K562 (cell line): ENCODE data around the gene PACRG.

ENCODE experiments used
- CREB1 ChIP-seq, 2 experiments: sonication (generic) in 1 of 2; formaldehyde crosslinking in 1 of 2; IDR thresholded peaks; 2 replicates each; pipeline versions ENCODE4 v1.6.1 to v1.8.0; 2012 to 2022; ENCODE audit warnings: inconsistent platforms in 1 of 2, mild to moderate bottlenecking in 1 of 2, missing genetic modification reagents in 1 of 2, moderate library complexity in 1 of 2
- EZH2 ChIP-seq: IDR thresholded peaks from 2 replicates; pipeline ENCODE4 v1.6.1; 2012; ENCODE audit warnings: low read depth, mild to moderate bottlenecking, inconsistent platforms, low read length, borderline replicate concordance
- GATAD2A ChIP-seq: fragments of 450-650 bp; IDR thresholded peaks from 2 replicates; pipeline ENCODE4 v1.6.1; 2017
- HMG20A ChIP-seq: fragments of 450-650 bp; formaldehyde crosslinking; conservative IDR thresholded peaks from 2 replicates; pipeline ENCODE4 v1.4.0; 2020; ENCODE audit warnings: mild to moderate bottlenecking, mixed read lengths
- JUND ChIP-seq, 2 experiments: IDR thresholded peaks; 2 replicates in 1 of 2; 3 replicates in 1 of 2; pipeline ENCODE4 v1.6.1; 2011; ENCODE audit warnings: borderline replicate concordance in 2 of 2, low read depth in 2 of 2, low read length in 2 of 2, improper control_type of control experiment in 1 of 2, missing biosample characterization in 1 of 2, missing genetic modification characterization in 1 of 2, missing genetic modification reagents in 1 of 2
- NFYB ChIP-seq: IDR thresholded peaks from 2 replicates; pipeline ENCODE4 v1.6.1; 2011; ENCODE audit warnings: mild to moderate bottlenecking, moderate library complexity; ENCODE audit not compliant: insufficient read length; ENCODE audit errors: extremely low read depth
- POLR2A ChIP-seq: fragments of 450-650 bp; conservative IDR thresholded peaks from 2 replicates; pipeline ENCODE4 v1.6.1; 2016
- POLR2AphosphoS2 ChIP-seq: IDR thresholded peaks from 2 replicates; pipeline ENCODE4 v1.6.1; 2012; ENCODE audit warnings: low read length, improper control_type of control experiment
- ZNF311 ChIP-seq: fragments of 250-450 bp; sonication (Bioruptor Pico); IDR thresholded peaks from 2 replicates; pipeline ENCODE4 v1.4.0; 2020; ENCODE audit warnings: mild to moderate bottlenecking, moderate library complexity
- TF ChIP-seq, protein P1 (sequence below): sonication (generic); formaldehyde crosslinking; IDR thresholded peaks from 2 replicates; pipeline ENCODE4 v1.8.1; 2022; ENCODE audit warnings: missing genetic modification reagents
- TF ChIP-seq, protein P2 (sequence below), 2 experiments: fragments of 450-650 bp; IDR thresholded peaks; 2 replicates each; pipeline ENCODE4 v1.6.1; 2016; ENCODE audit warnings: mild to moderate bottlenecking in 2 of 2, borderline replicate concordance in 1 of 2, low read depth in 1 of 2, moderate library complexity in 1 of 2
- TF ChIP-seq, protein P3 (sequence below), 3 experiments: IDR thresholded peaks in 2 of 3; conservative IDR thresholded peaks in 1 of 3; 2 replicates each; pipeline ENCODE4 v1.5.1; 2011 to 2012; ENCODE audit warnings: low read length in 3 of 3, mild to moderate bottlenecking in 3 of 3, control low read depth in 2 of 3, improper control_type of control experiment in 1 of 3, inconsistent platforms in 1 of 3, low read depth in 1 of 3, mixed read lengths in 1 of 3, moderate library complexity in 1 of 3; ENCODE audit not compliant: insufficient read depth in 2 of 3
- TF ChIP-seq, protein P4 (sequence below): sonication (generic); formaldehyde crosslinking; IDR thresholded peaks from 2 replicates; pipeline ENCODE4 v1.5.0; 2020; ENCODE audit warnings: missing genetic modification reagents

DNA sequence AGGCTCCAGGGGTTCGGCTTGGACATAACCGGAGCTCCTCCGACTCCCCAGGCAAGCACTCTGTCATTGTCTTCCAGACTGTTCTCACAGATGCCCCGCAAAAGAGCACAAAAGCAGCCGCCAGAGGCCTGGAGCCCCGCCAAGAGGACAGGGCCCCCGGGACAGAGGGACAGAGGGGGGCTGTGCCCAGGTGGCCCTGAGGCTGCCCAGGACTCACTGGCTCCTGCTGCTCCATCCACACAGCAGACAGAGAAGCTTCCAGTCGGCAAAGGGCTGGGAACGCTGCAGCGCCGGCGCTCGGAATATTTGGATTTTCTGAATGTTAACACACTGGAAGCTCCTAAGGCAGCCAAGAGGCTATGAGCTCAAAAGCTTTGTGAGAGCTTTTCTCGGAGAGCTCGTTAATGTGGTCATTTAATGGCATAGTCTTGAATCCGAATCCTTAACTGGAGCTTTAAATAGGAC is 618.8 kb downstream of the PACRG start:
- TF ChIP-seq, protein P1, sequence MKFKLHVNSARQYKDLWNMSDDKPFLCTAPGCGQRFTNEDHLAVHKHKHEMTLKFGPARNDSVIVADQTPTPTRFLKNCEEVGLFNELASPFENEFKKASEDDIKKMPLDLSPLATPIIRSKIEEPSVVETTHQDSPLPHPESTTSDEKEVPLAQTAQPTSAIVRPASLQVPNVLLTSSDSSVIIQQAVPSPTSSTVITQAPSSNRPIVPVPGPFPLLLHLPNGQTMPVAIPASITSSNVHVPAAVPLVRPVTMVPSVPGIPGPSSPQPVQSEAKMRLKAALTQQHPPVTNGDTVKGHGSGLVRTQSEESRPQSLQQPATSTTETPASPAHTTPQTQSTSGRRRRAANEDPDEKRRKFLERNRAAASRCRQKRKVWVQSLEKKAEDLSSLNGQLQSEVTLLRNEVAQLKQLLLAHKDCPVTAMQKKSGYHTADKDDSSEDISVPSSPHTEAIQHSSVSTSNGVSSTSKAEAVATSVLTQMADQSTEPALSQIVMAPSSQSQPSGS: no peak
- TF ChIP-seq, protein P2, sequence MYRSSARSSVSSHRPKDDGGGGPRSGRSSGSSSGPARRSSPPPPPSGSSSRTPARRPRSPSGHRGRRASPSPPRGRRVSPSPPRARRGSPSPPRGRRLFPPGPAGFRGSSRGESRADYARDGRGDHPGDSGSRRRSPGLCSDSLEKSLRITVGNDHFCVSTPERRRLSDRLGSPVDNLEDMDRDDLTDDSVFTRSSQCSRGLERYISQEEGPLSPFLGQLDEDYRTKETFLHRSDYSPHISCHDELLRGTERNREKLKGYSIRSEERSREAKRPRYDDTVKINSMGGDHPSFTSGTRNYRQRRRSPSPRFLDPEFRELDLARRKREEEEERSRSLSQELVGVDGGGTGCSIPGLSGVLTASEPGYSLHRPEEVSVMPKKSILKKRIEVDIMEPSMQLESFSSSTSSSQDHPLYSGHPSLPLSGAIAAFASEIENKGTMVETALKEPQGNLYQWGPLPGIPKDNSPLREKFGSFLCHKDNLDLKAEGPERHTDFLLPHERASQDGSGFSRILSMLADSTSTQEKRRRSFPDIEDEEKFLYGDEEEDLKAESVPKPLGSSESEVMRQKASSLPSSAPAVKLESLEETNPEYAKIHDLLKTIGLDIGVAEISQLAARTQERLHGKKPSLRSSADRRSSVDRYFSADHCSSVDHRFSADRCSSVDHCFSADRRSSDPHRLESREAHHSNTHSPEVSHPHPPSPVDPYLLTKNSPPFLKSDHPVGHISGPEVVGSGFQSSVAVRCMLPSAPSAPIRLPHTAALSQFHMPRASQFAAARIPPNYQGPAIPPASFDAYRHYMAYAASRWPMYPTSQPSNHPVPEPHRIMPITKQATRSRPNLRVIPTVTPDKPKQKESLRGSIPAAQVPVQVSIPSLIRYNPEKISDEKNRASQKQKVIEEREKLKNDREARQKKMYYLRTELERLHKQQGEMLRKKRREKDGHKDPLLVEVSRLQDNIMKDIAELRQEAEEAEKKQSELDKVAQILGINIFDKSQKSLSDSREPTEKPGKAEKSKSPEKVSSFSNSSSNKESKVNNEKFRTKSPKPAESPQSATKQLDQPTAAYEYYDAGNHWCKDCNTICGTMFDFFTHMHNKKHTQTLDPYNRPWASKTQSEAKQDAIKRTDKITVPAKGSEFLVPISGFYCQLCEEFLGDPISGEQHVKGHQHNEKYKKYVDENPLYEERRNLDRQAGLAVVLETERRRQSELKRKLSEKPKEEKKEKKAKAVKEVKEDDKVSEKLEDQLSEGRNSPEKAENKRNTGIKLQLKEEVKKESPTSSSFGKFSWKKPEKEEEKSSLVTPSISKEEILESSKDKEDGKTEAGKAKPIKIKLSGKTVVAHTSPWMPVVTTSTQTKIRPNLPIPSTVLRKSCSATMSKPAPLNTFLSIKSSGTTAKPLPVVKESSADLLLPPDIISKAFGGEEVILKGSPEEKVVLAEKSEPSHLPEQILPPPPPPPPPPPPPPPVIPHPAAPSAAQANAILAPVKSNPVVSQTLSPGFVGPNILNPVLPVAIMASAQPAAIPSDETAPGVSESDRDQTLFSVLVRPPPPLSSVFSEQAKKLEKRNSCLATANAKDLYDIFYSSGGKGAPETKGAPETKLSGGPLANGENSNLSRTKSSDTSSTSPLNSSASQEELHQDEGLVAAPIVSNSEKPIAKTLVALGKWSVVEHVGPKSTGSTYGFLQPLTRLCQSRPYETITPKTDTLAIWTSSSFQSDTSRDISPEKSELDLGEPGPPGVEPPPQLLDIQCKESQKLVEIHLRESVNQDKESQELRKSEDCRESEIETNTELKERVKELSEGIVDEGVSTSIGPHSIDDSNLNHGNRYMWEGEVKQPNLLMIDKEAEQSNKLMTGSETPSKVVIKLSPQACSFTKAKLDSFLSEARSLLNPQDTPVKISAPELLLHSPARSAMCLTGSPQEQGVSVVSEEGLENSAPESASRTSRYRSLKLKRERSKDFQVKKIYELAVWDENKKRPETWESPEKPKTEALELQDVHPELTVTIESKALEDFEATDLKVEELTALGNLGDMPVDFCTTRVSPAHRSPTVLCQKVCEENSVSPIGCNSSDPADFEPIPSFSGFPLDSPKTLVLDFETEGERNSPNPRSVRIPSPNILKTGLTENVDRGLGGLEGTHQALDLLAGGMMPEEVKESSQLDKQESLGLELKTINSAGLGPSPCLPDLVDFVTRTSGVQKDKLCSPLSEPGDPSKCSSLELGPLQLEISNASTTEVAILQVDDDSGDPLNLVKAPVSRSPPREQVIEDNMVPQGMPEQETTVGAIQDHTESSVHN (IDR thresholded peaks at IDR 0.05; ENCODE audit: borderline replicate concordance in 1 of 2, low read depth in 1 of 2): no peak
- TF ChIP-seq HMG20A (CRISPR knock-in tag): no peak
- no peak for TF ChIP-seq NFYB
- TF ChIP-seq, protein P3, sequence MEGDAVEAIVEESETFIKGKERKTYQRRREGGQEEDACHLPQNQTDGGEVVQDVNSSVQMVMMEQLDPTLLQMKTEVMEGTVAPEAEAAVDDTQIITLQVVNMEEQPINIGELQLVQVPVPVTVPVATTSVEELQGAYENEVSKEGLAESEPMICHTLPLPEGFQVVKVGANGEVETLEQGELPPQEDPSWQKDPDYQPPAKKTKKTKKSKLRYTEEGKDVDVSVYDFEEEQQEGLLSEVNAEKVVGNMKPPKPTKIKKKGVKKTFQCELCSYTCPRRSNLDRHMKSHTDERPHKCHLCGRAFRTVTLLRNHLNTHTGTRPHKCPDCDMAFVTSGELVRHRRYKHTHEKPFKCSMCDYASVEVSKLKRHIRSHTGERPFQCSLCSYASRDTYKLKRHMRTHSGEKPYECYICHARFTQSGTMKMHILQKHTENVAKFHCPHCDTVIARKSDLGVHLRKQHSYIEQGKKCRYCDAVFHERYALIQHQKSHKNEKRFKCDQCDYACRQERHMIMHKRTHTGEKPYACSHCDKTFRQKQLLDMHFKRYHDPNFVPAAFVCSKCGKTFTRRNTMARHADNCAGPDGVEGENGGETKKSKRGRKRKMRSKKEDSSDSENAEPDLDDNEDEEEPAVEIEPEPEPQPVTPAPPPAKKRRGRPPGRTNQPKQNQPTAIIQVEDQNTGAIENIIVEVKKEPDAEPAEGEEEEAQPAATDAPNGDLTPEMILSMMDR (IDR thresholded peaks at IDR 0.05 in 2 of 3, conservative IDR thresholded peaks at IDR 0.05 in 1 of 3; ENCODE audit: insufficient read depth in 2 of 3, low read depth in 1 of 3, low read length in 3 of 3): no peak
- TF ChIP-seq POLR2A: no peak
- TF ChIP-seq, protein P4, sequence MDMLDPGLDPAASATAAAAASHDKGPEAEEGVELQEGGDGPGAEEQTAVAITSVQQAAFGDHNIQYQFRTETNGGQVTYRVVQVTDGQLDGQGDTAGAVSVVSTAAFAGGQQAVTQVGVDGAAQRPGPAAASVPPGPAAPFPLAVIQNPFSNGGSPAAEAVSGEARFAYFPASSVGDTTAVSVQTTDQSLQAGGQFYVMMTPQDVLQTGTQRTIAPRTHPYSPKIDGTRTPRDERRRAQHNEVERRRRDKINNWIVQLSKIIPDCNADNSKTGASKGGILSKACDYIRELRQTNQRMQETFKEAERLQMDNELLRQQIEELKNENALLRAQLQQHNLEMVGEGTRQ (CRISPR knock-in tag): no peak
- no peak for TF ChIP-seq GATAD2A
- no peak for TF ChIP-seq JUND (IDR thresholded peaks at IDR 0.05; ENCODE audit: borderline replicate concordance, low read depth, low read length)
- no peak for TF ChIP-seq JUND (tag; IDR thresholded peaks at IDR 0.05; ENCODE audit: borderline replicate concordance, low read depth, low read length)
- TF ChIP-seq EZH2: no peak
- TF ChIP-seq CREB1 (IDR thresholded peaks at IDR 0.05): no peak
- no peak for TF ChIP-seq CREB1 (CRISPR knock-in tag; IDR thresholded peaks at IDR 0.05)
- no peak for TF ChIP-seq POLR2AphosphoS2
- no peak for TF ChIP-seq ZNF311 (CRISPR knock-in tag)
